HUDEP-2 (cell line): ENCODE measurements around the gene CBFA2T3.

ENCODE experiments used
- DNase-seq, 76 experiments: peaks; one replicate each; lab custom pipeline; 2025; ENCODE audit not compliant: unreplicated experiment in 76 of 76; lab: John Stamatoyannopoulos, UW

The CBFA2T3 gene

GRCh38 chr16:88965826-88966480 lies 11.1 kb downstream of the CBFA2T3 start:
- DNase-seq = no peak

- DNase-seq = no peak
Observed at GRCh38 chr16:88965411-88965810, 11.6 kb downstream of the CBFA2T3 start.

- no peak for DNase-seq
Observed at GRCh38 chr16:88964636-88965035, 12.4 kb downstream of the CBFA2T3 start.

GRCh38 chr16:88963583-88963982 lies 13.4 kb downstream of the CBFA2T3 start:
- DNase-seq = no peak

- no peak for DNase-seq
Observed at GRCh38 chr16:88962478-88963152, 14.4 kb downstream of the CBFA2T3 start.

GRCh38 chr16:88961011-88961410 lies 16.0 kb downstream of the CBFA2T3 start:
- DNase-seq = no peak

GRCh38 chr16:88960516-88960915 lies 16.5 kb downstream of the CBFA2T3 start:
- no peak for DNase-seq

- DNase-seq = no peak
Observed at GRCh38 chr16:88959022-88959421, 18.0 kb downstream of the CBFA2T3 start.

- DNase-seq = no peak
Observed at GRCh38 chr16:88957887-88958577, 19.0 kb downstream of the CBFA2T3 start.

- no peak for DNase-seq
Observed at GRCh38 chr16:88957433-88957767, 19.6 kb downstream of the CBFA2T3 start.

- no peak for DNase-seq
Observed at GRCh38 chr16:88956546-88957432, 20.2 kb downstream of the CBFA2T3 start.

- no peak for DNase-seq
Observed at GRCh38 chr16:88955906-88956305, 21.1 kb downstream of the CBFA2T3 start.

GRCh38 chr16:88953003-88953690 lies 23.9 kb downstream of the CBFA2T3 start:
- DNase-seq = no peak

- peak in 10 of 76 experiments; percentile 4 to 33 (median 19) for DNase-seq
Observed at GRCh38 chr16:88951989-88952388, 25.0 kb downstream of the CBFA2T3 start.

GRCh38 chr16:88951501-88951900 lies 25.5 kb downstream of the CBFA2T3 start:
- DNase-seq = no peak

GRCh38 chr16:88948781-88949490 lies 28.1 kb downstream of the CBFA2T3 start:
- no peak for DNase-seq

- no peak for DNase-seq
Observed at GRCh38 chr16:88945473-88945872, 31.5 kb downstream of the CBFA2T3 start.

GRCh38 chr16:88943741-88944140 lies 33.3 kb downstream of the CBFA2T3 start:
- DNase-seq = no peak

- no peak for DNase-seq
Observed at GRCh38 chr16:88943131-88943664, 33.8 kb downstream of the CBFA2T3 start.
